HCT116 (cell line): ENCODE data around the gene FAM83G. TPM values are rescaled to one million over a fixed set of nuclear protein-coding genes. Genes with fewer than 3 reads are reported as not detected.

Experiments
- ATAC-seq: fragments of 200-7000 bp; cut with Tn5 transposase; 2 replicates; pipeline ENCODE4 v1.9.1; 2020; ENCODE audit warnings: mild to moderate bottlenecking, moderate library complexity
- BruUV-seq: library from RNA; stranded (reverse); fragments of 400-500 nt; replicated peaks from 2 replicates; lab custom pipeline; 2021; lab: Mats Ljungman, UMichigan
- CTCF ChIA-PET: fragments of 300-600 bp; sonication (Branson Sonifier 250); formaldehyde crosslinking; loops from one replicate; lab custom pipeline; 2021; ENCODE audit warnings: antibody characterized with exemption; lab: Charles Lee
- POLR2A ChIA-PET: fragments of 300-600, 350-600 bp; sonication (Branson Sonifier 250); formaldehyde crosslinking; loops from one replicate; lab custom pipeline; 2021; ENCODE audit warnings: antibody characterized with exemption; lab: Charles Lee
- RAD21 ChIA-PET, 2 experiments: fragments of 300-600 bp; sonication (Branson Sonifier 250); formaldehyde crosslinking; loops; one replicate each; lab custom pipeline; 2023; ENCODE audit warnings: low total read pairs in 2 of 2; ENCODE audit not compliant: uncharacterized antibody in 2 of 2, unreplicated experiment in 2 of 2, low non-redundant PET in 1 of 2; lab: Charles Lee
- DNase-seq: peaks from one replicate; pipeline ENCODE4 v3.0.0-alpha.2; 2010; ENCODE audit warnings: low read depth, low spot score
- H2AFZ ChIP-seq: fragments of 200-600 bp; shearing (Covaris generic), sonication (generic); 2 replicates; pipeline ENCODE4 v1.6.1; 2017; ENCODE audit warnings: low read depth, mixed run types, mixed read lengths, antibody characterized with exemption, low read length; ENCODE audit not compliant: poor library complexity, severe bottlenecking
- H3K27ac ChIP-seq: 2 replicates; pipeline ENCODE4 v1.5.1; 2012; ENCODE audit warnings: low read depth, low read length
- H3K27me3 ChIP-seq: fragments of 200-600 bp; sonication (generic); 2 replicates; pipeline ENCODE4 v1.6.1; 2016; ENCODE audit warnings: mixed run types, low read length, mixed read lengths; ENCODE audit not compliant: insufficient read depth
- H3K36me3 ChIP-seq, 2 experiments: fragments of 200-500 bp in 1 of 2; fragments of 200-600 bp in 1 of 2; sonication (Bioruptor generic) in 1 of 2; sonication (generic) in 1 of 2; 2 replicates each; pipeline versions ENCODE4 v1.5.1 to v1.6.1; 2014 to 2016; ENCODE audit warnings: low read length in 2 of 2, inconsistent platforms in 1 of 2, mixed read lengths in 1 of 2, mixed run types in 1 of 2; ENCODE audit not compliant: insufficient read depth in 2 of 2, control insufficient read depth in 1 of 2
- H3K4me1 ChIP-seq, 2 experiments: fragments of 200-600 bp in 1 of 2; sonication (generic) in 1 of 2; 2 replicates each; pipeline versions ENCODE4 v1.5.1 to v1.6.1; 2012 to 2017; ENCODE audit warnings: low read length in 2 of 2, inconsistent platforms in 1 of 2, mild to moderate bottlenecking in 1 of 2, mixed read lengths in 1 of 2, mixed run types in 1 of 2, moderate library complexity in 1 of 2; ENCODE audit not compliant: insufficient read depth in 2 of 2, control insufficient read depth in 1 of 2
- H3K4me2 ChIP-seq: fragments of 200-600 bp; sonication (generic); 2 replicates; pipeline ENCODE4 v1.6.1; 2017; ENCODE audit warnings: mixed run types, low read length, mixed read lengths
- H3K4me3 ChIP-seq, 2 experiments: fragments of 200-600 bp in 1 of 2; sonication (generic) in 1 of 2; replicated peaks in 1 of 2; 2 replicates each; pipeline ENCODE4 v1.5.1; 2011 to 2016; ENCODE audit warnings: low read length in 2 of 2, control low read depth in 1 of 2, low read depth in 1 of 2, mild to moderate bottlenecking in 1 of 2, mixed read lengths in 1 of 2, mixed run types in 1 of 2
- H3K79me2 ChIP-seq: fragments of 200-600 bp; sonication (generic); 2 replicates; pipeline ENCODE4 v1.6.1; 2017; ENCODE audit warnings: mild to moderate bottlenecking, mixed run types, low read length, moderate library complexity, mixed read lengths; ENCODE audit not compliant: insufficient read depth
- H3K9ac ChIP-seq: fragments of 200-600 bp; sonication (generic); 2 replicates; pipeline ENCODE4 v1.6.1; 2016; ENCODE audit warnings: low read length, mixed read lengths
- H3K9me2 ChIP-seq: fragments of 200-600 bp; sonication (generic), shearing (Covaris generic); 2 replicates; pipeline ENCODE4 v1.6.1; 2017; ENCODE audit warnings: mixed run types, mild to moderate bottlenecking, moderate library complexity; ENCODE audit not compliant: insufficient read depth
- H3K9me3 ChIP-seq, 2 experiments: fragments of 200-500 bp in 1 of 2; fragments of 200-600 bp in 1 of 2; sonication (Bioruptor generic) in 1 of 2; sonication (generic) in 1 of 2; 2 replicates each; pipeline ENCODE4 v1.6.1; 2014 to 2017; ENCODE audit warnings: low read length in 2 of 2, mixed read lengths in 2 of 2, inconsistent platforms in 1 of 2, low read depth in 1 of 2, mild to moderate bottlenecking in 1 of 2, mixed run types in 1 of 2, moderate library complexity in 1 of 2; ENCODE audit not compliant: control insufficient read depth in 1 of 2, insufficient read depth in 1 of 2
- H4K20me1 ChIP-seq: fragments of 200-600 bp; sonication (generic), shearing (Covaris generic); 2 replicates; pipeline ENCODE4 v1.6.1; 2017; ENCODE audit warnings: mixed run types, mild to moderate bottlenecking, moderate library complexity; ENCODE audit not compliant: insufficient read depth
- TCF7L2 ChIP-seq: IDR thresholded peaks from 2 replicates; pipeline ENCODE4 v1.7.0; 2011; ENCODE audit warnings: borderline replicate concordance, inconsistent platforms; ENCODE audit not compliant: insufficient read depth, insufficient read length; ENCODE audit errors: extremely low read depth
- intact Hi-C: fragments of 100-400 bp; cut with micrococcal nuclease; formaldehyde crosslinking; loops from 2 replicates; pipeline ENCODE4 v1.10.0; 2022
- total RNA-seq: library from RNA; stranded (reverse); gene quantifications from one replicate; pipeline ENCODE4 v1.2.1, GENCODE V29; 2021; ENCODE audit not compliant: unreplicated experiment
- TF ChIP-seq, protein P1 (sequence below), 3 experiments: fragments of 200-600 bp in 1 of 3; sonication (generic) in 1 of 3; IDR thresholded peaks in 2 of 3; conservative IDR thresholded peaks in 1 of 3; 2 replicates each; pipeline ENCODE4 v1.5.1; 2012 to 2017; ENCODE audit warnings: low read depth in 2 of 3, low read length in 2 of 3, antibody characterized with exemption in 1 of 3, borderline replicate concordance in 1 of 3, control low read depth in 1 of 3, mild to moderate bottlenecking in 1 of 3, mixed read lengths in 1 of 3, mixed run types in 1 of 3, moderate library complexity in 1 of 3; ENCODE audit not compliant: insufficient read depth in 1 of 3

FAM83G gene
- total RNA-seq, 1 experiment from 2014 or later: 33.9 TPM

- Histone ChIP-seq H4K20me1 (no peaks in the 10 kb centered on the region), H3K9ac (no peak overlapping the region)
- ATAC-seq: no peak
Observed at GRCh38 chr17:18970582-18971480, 33.7 kb downstream of the FAM83G start.

More at GRCh38 chr17:18970582-18971480, 33.7 kb downstream of the FAM83G start:
- TF ChIP-seq, protein P1, sequence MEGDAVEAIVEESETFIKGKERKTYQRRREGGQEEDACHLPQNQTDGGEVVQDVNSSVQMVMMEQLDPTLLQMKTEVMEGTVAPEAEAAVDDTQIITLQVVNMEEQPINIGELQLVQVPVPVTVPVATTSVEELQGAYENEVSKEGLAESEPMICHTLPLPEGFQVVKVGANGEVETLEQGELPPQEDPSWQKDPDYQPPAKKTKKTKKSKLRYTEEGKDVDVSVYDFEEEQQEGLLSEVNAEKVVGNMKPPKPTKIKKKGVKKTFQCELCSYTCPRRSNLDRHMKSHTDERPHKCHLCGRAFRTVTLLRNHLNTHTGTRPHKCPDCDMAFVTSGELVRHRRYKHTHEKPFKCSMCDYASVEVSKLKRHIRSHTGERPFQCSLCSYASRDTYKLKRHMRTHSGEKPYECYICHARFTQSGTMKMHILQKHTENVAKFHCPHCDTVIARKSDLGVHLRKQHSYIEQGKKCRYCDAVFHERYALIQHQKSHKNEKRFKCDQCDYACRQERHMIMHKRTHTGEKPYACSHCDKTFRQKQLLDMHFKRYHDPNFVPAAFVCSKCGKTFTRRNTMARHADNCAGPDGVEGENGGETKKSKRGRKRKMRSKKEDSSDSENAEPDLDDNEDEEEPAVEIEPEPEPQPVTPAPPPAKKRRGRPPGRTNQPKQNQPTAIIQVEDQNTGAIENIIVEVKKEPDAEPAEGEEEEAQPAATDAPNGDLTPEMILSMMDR (IDR thresholded peaks at IDR 0.05 in 2 of 3, conservative IDR thresholded peaks at IDR 0.05 in 1 of 3; ENCODE audit: borderline replicate concordance in 1 of 3, insufficient read depth in 1 of 3, low read depth in 2 of 3, low read length in 2 of 3): peak in 2 of 3 experiments; percentile 34 to 38; a peak in 3 of 6 replicates
- TF ChIP-seq TCF7L2: no peak
- DNase-seq: no peak
- peaks cover 12 to 19% of the 10 kb centered on the region in 2 experiments; a peak in 3 of 4 replicates for H3K36me3 ChIP-seq
- ChIA-PET POLR2A (no interaction called here), RAD21 (no interaction called here), CTCF (interaction anchor here (1.5 kb wide), 1 partner anchor 10 kb away, joined by 22 read pairs; no protein-coding TSS in a partner anchor)
- H2AFZ ChIP-seq: no peak overlapping the region
- no peak overlapping the region for H3K27ac ChIP-seq
- peaks cover 11% of the 10 kb centered on the region for H3K79me2 ChIP-seq
- intact Hi-C loops: no loop called here
- no TSS peak for BruUV-seq
- H3K9me2 ChIP-seq: no peaks in the 10 kb centered on the region
- H3K4me3 ChIP-seq: no peak overlapping the region
- peaks cover 21 to 41% of the 10 kb centered on the region in 2 experiments for H3K4me1 ChIP-seq
- H3K27me3 ChIP-seq: no peaks in the 10 kb centered on the region
- H3K4me2 ChIP-seq: no peak overlapping the region; the same call in 1 of the 2 replicates
- H3K9me3 ChIP-seq: no peaks in the 10 kb centered on the region
